COLO668 (cell line): ENCODE measurements around the gene PTPRB.

Experiments used
- DNase-seq: peaks from one replicate; lab custom pipeline; 2025; ENCODE audit not compliant: unreplicated experiment; lab: John Stamatoyannopoulos, UW

The PTPRB gene

GRCh38 chr12:70598467-70599193, 38.6 kb downstream of the PTPRB start:
- DNase-seq: peak; percentile 42

GRCh38 chr12:70592664-70593063, 44.6 kb downstream of the PTPRB start:
- DNase-seq: no peak

GRCh38 chr12:70590549-70591226, 46.5 kb downstream of the PTPRB start:
- no peak for DNase-seq

- peak; percentile 76 for DNase-seq
Measured at GRCh38 chr12:70590051-70590450, 47.2 kb downstream of the PTPRB start.

- DNase-seq: no peak
Measured at GRCh38 chr12:70584332-70584731, 52.9 kb downstream of the PTPRB start.

- no peak for DNase-seq
Measured at GRCh38 chr12:70583251-70583650, 54.0 kb downstream of the PTPRB start.

GRCh38 chr12:70581208-70581607, 56.0 kb downstream of the PTPRB start:
- no peak for DNase-seq

GRCh38 chr12:70577283-70577634, 60.0 kb downstream of the PTPRB start:
- no peak for DNase-seq

GRCh38 chr12:70576341-70577282, 60.6 kb downstream of the PTPRB start:
- DNase-seq: no peak

GRCh38 chr12:70571705-70572268, 65.4 kb downstream of the PTPRB start:
- no peak for DNase-seq

- no peak for DNase-seq
Measured at GRCh38 chr12:70571029-70571428, 66.2 kb downstream of the PTPRB start.

GRCh38 chr12:70561550-70561949, 75.7 kb downstream of the PTPRB start:
- DNase-seq: no peak

- DNase-seq: no peak
Measured at GRCh38 chr12:70560671-70561070, 76.6 kb downstream of the PTPRB start.

- DNase-seq: no peak
Measured at GRCh38 chr12:70559390-70559789, 77.8 kb downstream of the PTPRB start.

- no peak for DNase-seq
Measured at GRCh38 chr12:70557583-70558191, 79.5 kb downstream of the PTPRB start.

- no peak for DNase-seq
Measured at GRCh38 chr12:70556179-70556869, 80.9 kb downstream of the PTPRB start.

- DNase-seq: no peak
Measured at GRCh38 chr12:70555081-70555480, 82.1 kb downstream of the PTPRB start.

GRCh38 chr12:70553391-70553859, 83.8 kb downstream of the PTPRB start:
- DNase-seq: no peak

- no peak for DNase-seq
Measured at GRCh38 chr12:70551731-70552130, 85.5 kb downstream of the PTPRB start.

GRCh38 chr12:70550180-70550577, 87.0 kb downstream of the PTPRB start:
- DNase-seq: no peak
